IMR-90 (cell line): ENCODE data around the gene AKAP7. TPM values are rescaled to one million over a fixed set of nuclear protein-coding genes. Genes with fewer than 3 reads are reported as not detected.

Experiments used
- ATAC-seq: fragments of 200-7000 bp; cut with Tn5 transposase; 2 replicates; pipeline ENCODE4 v1.9.1; 2020; ENCODE audit warnings: low read depth, mild to moderate bottlenecking, moderate library complexity
- BruUV-seq: library from RNA; stranded (reverse); fragments of 400-500 nt; replicated peaks from 2 replicates; lab custom pipeline; 2021; lab: Mats Ljungman, UMichigan
- CTCF ChIA-PET: fragments of 300-600 bp; formaldehyde crosslinking; extraction: SDS; loops from one replicate; lab custom pipeline; 2021; ENCODE audit warnings: antibody characterized with exemption; lab: Yijun Ruan, JAX
- POLR2A ChIA-PET: fragments of 300-600 bp; sonication (Branson Sonifier 250); formaldehyde crosslinking; loops from one replicate; lab custom pipeline; 2022; ENCODE audit warnings: antibody characterized with exemption; ENCODE audit not compliant: unreplicated experiment; lab: Charles Lee
- DNase-seq: peaks from one replicate; pipeline ENCODE4 v3.0.0; 2013
- H2AFZ ChIP-seq: replicated peaks from 2 replicates; pipeline ENCODE3; 2013; ENCODE audit warnings: low read length, mild to moderate bottlenecking; ENCODE audit not compliant: poor library complexity
- H2AK5ac ChIP-seq: 2 replicates; pipeline ENCODE4 v1.6.1; 2013; ENCODE audit warnings: low read depth, low read length, inconsistent platforms
- H2AK9ac ChIP-seq: replicated peaks from 2 replicates; pipeline ENCODE3; 2013; ENCODE audit warnings: mild to moderate bottlenecking, low read depth, low read length, moderate library complexity; ENCODE audit not compliant: poor library complexity
- H2BK120ac ChIP-seq: 2 replicates; pipeline ENCODE4 v1.6.1; 2013; ENCODE audit warnings: low read depth, low read length, inconsistent platforms
- H2BK15ac ChIP-seq: 3 replicates; pipeline ENCODE4 v1.6.1; 2013; ENCODE audit warnings: low read depth, low read length, inconsistent platforms
- H2BK20ac ChIP-seq: 2 replicates; pipeline ENCODE4 v1.6.1; 2013; ENCODE audit warnings: low read depth, mild to moderate bottlenecking, inconsistent platforms, low read length, moderate library complexity
- H2BK5ac ChIP-seq: 2 replicates; pipeline ENCODE4 v1.6.1; 2013; ENCODE audit warnings: mild to moderate bottlenecking, low read depth, low read length, inconsistent platforms; ENCODE audit not compliant: poor library complexity, severe bottlenecking
- H3K14ac ChIP-seq: replicated peaks from 2 replicates; pipeline ENCODE4 v1.6.1; 2013; ENCODE audit warnings: low read depth, low read length, inconsistent platforms
- H3K18ac ChIP-seq: 2 replicates; pipeline ENCODE4 v1.6.1; 2013; ENCODE audit warnings: low read depth, low read length, control low read depth
- H3K23ac ChIP-seq: 2 replicates; pipeline ENCODE4 v1.6.1; 2013; ENCODE audit warnings: low read depth, low read length, inconsistent platforms
- H3K27ac ChIP-seq: 2 replicates; pipeline ENCODE4 v1.5.1; 2013; ENCODE audit warnings: mild to moderate bottlenecking, control low read depth, low read length; ENCODE audit not compliant: insufficient read depth
- H3K27me3 ChIP-seq: 2 replicates; pipeline ENCODE4 v1.6.1; 2013; ENCODE audit warnings: low read length; ENCODE audit not compliant: control insufficient read depth, insufficient read depth
- H3K36me3 ChIP-seq: 2 replicates; pipeline ENCODE4 v1.6.1; 2013; ENCODE audit warnings: low read length, mixed read lengths; ENCODE audit not compliant: control insufficient read depth, insufficient read depth
- H3K4ac ChIP-seq: 2 replicates; pipeline ENCODE4 v1.6.1; 2013; ENCODE audit warnings: low read depth, low read length, inconsistent platforms
- H3K4me1 ChIP-seq: 2 replicates; pipeline ENCODE4 v1.6.1; 2013; ENCODE audit warnings: low read length, mixed read lengths; ENCODE audit not compliant: control insufficient read depth, insufficient read depth
- H3K4me2 ChIP-seq: 2 replicates; pipeline ENCODE4 v1.6.1; 2013; ENCODE audit warnings: low read depth, mild to moderate bottlenecking, control low read depth, low read length, moderate library complexity
- H3K4me3 ChIP-seq: 2 replicates; pipeline ENCODE4 v1.5.1; 2013; ENCODE audit warnings: low read depth, mild to moderate bottlenecking, control low read depth, low read length, moderate library complexity; ENCODE audit not compliant: insufficient read depth
- H3K56ac ChIP-seq: 2 replicates; pipeline ENCODE4 v1.6.1; 2013; ENCODE audit warnings: low read length, inconsistent platforms; ENCODE audit not compliant: insufficient read depth; ENCODE audit errors: extremely low read depth
- H3K79me1 ChIP-seq, 2 experiments: 2 replicates each; pipeline ENCODE4 v1.6.1; 2013; ENCODE audit warnings: low read length in 2 of 2, inconsistent platforms in 1 of 2, low read depth in 1 of 2
- H3K9ac ChIP-seq: 2 replicates; pipeline ENCODE4 v1.6.1; 2013; ENCODE audit warnings: low read depth, low read length, control low read depth
- H3K9me1 ChIP-seq: 2 replicates; pipeline ENCODE4 v1.6.1; 2013; ENCODE audit warnings: low read length, inconsistent platforms; ENCODE audit not compliant: insufficient read depth
- H3K9me3 ChIP-seq: 2 replicates; pipeline ENCODE4 v1.6.1; 2013; ENCODE audit warnings: low read length; ENCODE audit not compliant: control insufficient read depth, insufficient read depth
- H4K20me1 ChIP-seq: 2 replicates; pipeline ENCODE4 v1.6.1; 2013; ENCODE audit warnings: low read length, inconsistent platforms; ENCODE audit not compliant: insufficient read depth
- H4K5ac ChIP-seq: 2 replicates; pipeline ENCODE4 v1.6.1; 2013; ENCODE audit warnings: mild to moderate bottlenecking, low read depth, low read length, control low read depth
- H4K8ac ChIP-seq, 2 experiments: 2 replicates each; pipeline ENCODE4 v1.6.1; 2013; ENCODE audit warnings: low read depth in 2 of 2, low read length in 2 of 2, control low read depth in 1 of 2, inconsistent platforms in 1 of 2
- H4K91ac ChIP-seq: 2 replicates; pipeline ENCODE4 v1.6.1; 2013; ENCODE audit warnings: low read depth, low read length, inconsistent platforms; ENCODE audit not compliant: insufficient read depth
- CEBPB ChIP-seq: IDR thresholded peaks from 2 replicates; pipeline ENCODE4 v1.6.1; 2012; ENCODE audit warnings: low read depth, low read length, improper control_type of control experiment
- NFE2L2 ChIP-seq: fragments of 150-350 bp; IDR thresholded peaks from 2 replicates; pipeline ENCODE4 v1.6.1; 2016; ENCODE audit warnings: low read depth, mild to moderate bottlenecking, low read length
- WGBS, 2 experiments: methylation state at CpG; one replicate each; pipeline versions ENCODE4 v1.1.5 to v1.1.7; 2013; ENCODE audit warnings: missing lambda C conversion rate in 2 of 2; ENCODE audit not compliant: insufficient read length in 1 of 2; ENCODE audit errors: extremely low coverage in 2 of 2; 5-methylcytosine and 5-hydroxymethylcytosine counted together
- dilution Hi-C: fragments of 300-500 bp; cut with HindIII; formaldehyde crosslinking; loops from one replicate; pipeline ENCODE4 v1.14.3; 2018; ENCODE audit warnings: low sequenced_read_pairs; ENCODE audit not compliant: unreplicated experiment
- in situ Hi-C: fragments of 300-500 bp; cut with MboI; formaldehyde crosslinking; loops from 3 replicates; pipeline ENCODE4 v1.14.3; 2019; ENCODE audit warnings: low sequenced_read_pairs, inconsistent platforms, mixed read lengths
- intact Hi-C: fragments of 100-400 bp; cut with micrococcal nuclease; formaldehyde crosslinking; loops from 2 replicates; pipeline ENCODE4 v1.10.0; 2022
- polyA plus RNA-seq, 3 experiments: library from polyadenylated mRNA; depleted of rRNA; stranded (reverse); fragments of >200 nt; gene quantifications; 2 replicates each; pipeline ENCODE4 v1.2.3, GENCODE V29; 2012; ENCODE audit warnings: low replicate concordance in 1 of 3
- total RNA-seq: library from RNA; depleted of rRNA; stranded (reverse); fragments of >200 nt; gene quantifications from 2 replicates; pipeline ENCODE4 v1.2.3, GENCODE V29; 2012
- TF ChIP-seq, protein P1 (sequence below): fragments of 150-350 bp; IDR thresholded peaks from 2 replicates; pipeline ENCODE4 v1.6.1; 2017; ENCODE audit warnings: mild to moderate bottlenecking, antibody characterized with exemption, low read length, low read depth

AKAP7 gene
- total and polyA plus RNA-seq, 2 of the 4 experiments (the other 2 are of a cell fraction) = 0.54 to 1.1 TPM

DNA sequence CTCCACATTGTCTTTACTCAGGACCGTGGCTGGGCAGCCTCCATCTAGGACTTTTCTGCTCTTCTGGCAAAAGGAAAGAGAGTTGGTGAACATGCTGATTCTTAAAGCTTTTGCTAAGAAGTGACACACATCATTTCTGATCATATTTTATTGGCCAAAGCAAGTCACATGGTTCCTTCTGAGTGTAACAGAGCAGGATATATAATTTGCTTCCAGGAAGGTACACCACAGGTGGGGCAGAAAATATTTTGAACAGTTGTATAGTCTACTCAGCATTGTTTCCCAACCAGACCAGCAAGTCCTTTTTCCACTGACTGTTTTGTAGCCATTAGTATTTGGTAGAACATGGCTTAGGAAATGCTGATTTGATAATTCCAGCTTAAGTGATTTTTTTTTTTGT is 73.5 kb downstream of the AKAP7 start:
- ChIA-PET CTCF (no interaction called here), POLR2A (no interaction called here)
- Histone ChIP-seq H3K27me3 (no peaks in the 10 kb centered on the region), H3K9ac (no peak overlapping the region), H2BK5ac (no peak overlapping the region), H3K9me3 (no peaks in the 10 kb centered on the region), H3K4ac (no peak overlapping the region), H2BK120ac (no peak overlapping the region), H3K4me3 (no peak overlapping the region), H2AK5ac (no peak overlapping the region), H3K14ac (no peak overlapping the region), H4K91ac (no peak overlapping the region), H3K27ac (no peak overlapping the region), H3K18ac (no peak overlapping the region), H2BK15ac (no peak overlapping the region), H3K56ac (no peak overlapping the region), H3K4me2 (no peak overlapping the region), H3K36me3 (no peaks in the 10 kb centered on the region), H3K23ac (no peak overlapping the region), H4K20me1 (no peaks in the 10 kb centered on the region), H3K79me1 (no peaks in the 10 kb centered on the region), H3K9me1 (no peaks in the 10 kb centered on the region), H4K5ac (no peak overlapping the region), H2AFZ (no peak overlapping the region), H2BK20ac (no peak overlapping the region), H2AK9ac (no peak overlapping the region), H4K8ac (no peak overlapping the region), H3K4me1 (peaks cover 3% of the 10 kb centered on the region; the same call in 1 of the 2 replicates)
- DNase-seq (no peak), ATAC-seq (no peak)
- no CpG with 5 or more reads among the region's 1 CpG for WGBS, 2 experiments
- no TSS peak for BruUV-seq
- in situ Hi-C loops (no loop called here), dilution Hi-C loops (no loop called here), intact Hi-C loops (no loop called here)
- no peak for TF ChIP-seq CEBPB
- no peak for TF ChIP-seq NFE2L2
- TF ChIP-seq, protein P1, sequence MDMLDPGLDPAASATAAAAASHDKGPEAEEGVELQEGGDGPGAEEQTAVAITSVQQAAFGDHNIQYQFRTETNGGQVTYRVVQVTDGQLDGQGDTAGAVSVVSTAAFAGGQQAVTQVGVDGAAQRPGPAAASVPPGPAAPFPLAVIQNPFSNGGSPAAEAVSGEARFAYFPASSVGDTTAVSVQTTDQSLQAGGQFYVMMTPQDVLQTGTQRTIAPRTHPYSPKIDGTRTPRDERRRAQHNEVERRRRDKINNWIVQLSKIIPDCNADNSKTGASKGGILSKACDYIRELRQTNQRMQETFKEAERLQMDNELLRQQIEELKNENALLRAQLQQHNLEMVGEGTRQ = no peak
